ENCODE measurements around the gene CGREF1. TPM values are rescaled to one million over a fixed set of nuclear protein-coding genes. Genes with fewer than 3 reads are reported as not detected.

CGREF1 gene
- polyA plus RNA-seq, 4 donors = 4.4 to 10.5 (median 5.8) TPM

DNA sequence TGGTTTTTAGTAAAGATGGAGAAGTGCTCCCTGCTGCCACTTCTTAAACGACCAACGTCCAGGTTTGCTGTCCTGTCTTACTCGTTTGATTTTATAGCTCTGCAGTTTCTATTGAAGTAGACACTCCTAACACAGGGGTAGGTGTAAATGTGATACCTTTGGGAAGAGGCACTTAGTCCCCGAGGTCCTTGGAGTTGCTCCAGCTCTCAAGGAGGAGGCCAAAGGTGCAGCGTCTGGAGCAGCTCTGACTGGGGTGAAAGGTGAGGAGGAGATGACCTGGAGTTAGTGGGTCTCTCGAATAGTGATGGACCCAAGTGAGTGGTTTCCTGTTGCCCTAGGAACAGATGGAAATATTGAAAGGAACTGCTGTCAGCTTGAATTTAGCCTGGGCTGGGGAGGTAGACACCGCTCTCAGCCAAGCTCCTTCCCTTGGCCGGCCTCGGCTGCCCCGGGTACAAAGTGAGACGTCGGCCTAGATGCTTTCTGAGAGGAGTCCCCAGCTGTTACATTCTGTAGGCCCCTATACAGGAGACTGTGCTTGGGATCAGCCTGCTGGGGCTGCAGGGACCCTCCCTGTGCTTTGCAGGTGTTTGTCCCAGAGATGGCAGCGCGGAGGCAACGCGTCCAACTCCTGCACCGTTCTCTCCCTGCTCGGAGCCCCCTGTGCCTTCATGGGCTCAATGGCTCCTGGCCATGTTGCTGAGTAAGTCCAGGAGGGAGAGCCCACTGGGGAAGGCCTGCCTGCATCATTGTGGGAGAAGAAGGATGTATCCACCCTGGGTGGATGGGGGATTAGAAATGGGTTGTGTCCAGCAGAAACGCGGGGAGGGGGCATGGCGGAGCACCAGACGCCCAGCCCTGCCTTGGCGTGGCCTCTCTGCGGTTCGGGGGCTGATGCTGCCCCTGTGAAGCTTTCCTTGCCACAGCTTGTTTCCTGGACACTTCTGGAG lies 26.9 kb downstream of the CGREF1 start:
- DNase-seq (ENCODE audit: low read depth in 4 of 4, low spot score in 3 of 4) = no peak

DNA sequence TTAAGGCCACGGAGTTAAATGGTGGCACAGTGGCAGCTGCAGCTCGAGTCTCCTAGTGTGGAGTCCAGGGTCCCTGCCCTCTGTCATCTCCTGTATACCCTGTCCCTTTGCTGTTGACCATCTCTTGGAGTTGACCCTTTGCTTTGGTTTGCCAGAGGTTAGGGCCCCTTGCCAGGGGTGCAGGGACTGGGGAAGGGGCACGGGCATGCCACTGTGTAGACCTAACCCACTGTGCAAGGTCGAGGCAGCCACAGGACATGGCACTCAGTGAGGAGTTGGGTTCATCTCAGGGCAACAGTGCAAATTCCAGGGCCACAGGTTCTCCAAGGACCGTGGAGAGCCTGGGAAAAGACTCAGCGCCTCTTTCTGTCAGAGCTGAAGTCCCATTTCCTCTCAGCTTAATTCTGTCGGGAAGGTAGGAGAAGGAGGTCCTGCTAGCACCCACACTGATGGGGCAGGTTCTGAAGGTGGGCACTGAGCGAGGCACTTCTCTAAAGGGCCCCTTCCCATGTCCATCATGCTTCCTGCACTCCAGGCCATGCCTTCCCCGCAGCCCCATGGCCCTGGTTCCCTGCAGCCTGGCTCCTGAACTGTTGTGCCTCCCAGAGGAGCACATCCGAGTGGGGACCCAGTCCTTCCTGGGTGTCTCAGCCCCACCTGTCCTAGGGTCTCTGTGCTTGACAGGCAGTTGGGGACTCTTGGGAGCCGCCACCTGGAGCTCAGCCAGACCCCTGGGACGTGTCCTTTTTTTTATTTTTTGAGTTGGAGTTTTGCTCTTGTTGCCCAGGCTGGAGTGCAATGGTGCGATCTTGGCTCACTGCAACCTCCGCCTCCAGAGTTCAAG lies 29.6 kb downstream of the CGREF1 start:
- no peak for DNase-seq (ENCODE audit: low read depth in 4 of 4, low spot score in 3 of 4)

- DNase-seq (ENCODE audit: low read depth in 4 of 4, low spot score in 3 of 4) = no peak
Measured at GRCh38 chr2:27088634-27089033, 30.3 kb downstream of the CGREF1 start.

DNA sequence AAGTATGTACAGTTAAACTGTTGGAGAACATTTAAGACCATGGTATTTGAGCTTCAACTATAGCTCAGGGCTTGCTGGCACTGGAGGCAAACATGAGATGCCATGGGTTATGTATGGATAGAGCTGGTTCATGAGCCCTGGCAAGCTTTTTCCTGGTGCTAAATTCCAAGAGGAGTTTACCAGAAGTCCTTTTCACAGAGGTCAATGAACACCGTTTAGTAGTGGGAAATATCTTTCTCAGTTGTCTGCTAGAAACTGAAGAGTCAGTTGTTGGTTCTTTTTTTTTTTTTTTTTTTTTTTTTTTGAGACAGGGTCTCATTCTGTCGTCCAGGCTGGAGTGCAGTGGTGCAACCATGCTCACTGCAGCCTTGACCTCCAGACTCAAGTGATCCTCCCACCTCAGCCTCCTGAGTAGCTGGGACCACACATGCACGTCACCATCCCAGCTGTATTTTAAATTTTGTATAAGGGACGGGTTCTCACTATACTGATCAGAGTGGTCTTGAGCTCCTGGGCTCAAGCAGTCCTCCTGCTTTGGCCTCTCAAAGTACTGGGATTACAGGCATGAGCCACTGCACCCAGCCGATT lies 31.0 kb downstream of the CGREF1 start:
- DNase-seq (ENCODE audit: low read depth in 4 of 4, low spot score in 3 of 4) = no peak

- DNase-seq (ENCODE audit: low read depth in 4 of 4, low spot score in 3 of 4) = no peak
Measured at GRCh38 chr2:27086724-27087593, 32.0 kb downstream of the CGREF1 start, which contains the start of gene KHK. Gene KHK (plus strand): TSS chr2:27086772. CDS start chr2:27087260, 488 bp downstream.

GRCh38 chr2:27086090-27086723 lies 32.7 kb downstream of the CGREF1 start:
- peak in 3 of 4 donors; percentile 88 to 90 (median 89) for DNase-seq (ENCODE audit: low read depth in 4 of 4, low spot score in 3 of 4)

DNA sequence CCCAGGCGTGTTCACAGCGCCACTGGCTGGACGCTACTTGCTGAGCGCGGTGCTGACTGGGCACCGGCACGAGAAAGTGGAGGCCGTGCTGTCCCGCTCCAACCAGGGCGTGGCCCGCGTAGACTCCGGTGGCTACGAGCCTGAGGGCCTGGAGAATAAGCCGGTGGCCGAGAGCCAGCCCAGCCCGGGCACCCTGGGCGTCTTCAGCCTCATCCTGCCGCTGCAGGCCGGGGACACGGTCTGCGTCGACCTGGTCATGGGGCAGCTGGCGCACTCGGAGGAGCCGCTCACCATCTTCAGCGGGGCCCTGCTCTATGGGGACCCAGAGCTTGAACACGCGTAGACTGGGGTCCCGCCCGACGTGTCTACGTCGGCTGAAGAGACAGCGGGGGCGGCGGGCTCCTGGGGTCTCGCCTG lies 33.2 kb downstream of the CGREF1 start:
- DNase-seq (ENCODE audit: low read depth in 4 of 4, low spot score in 3 of 4) = no peak

- no peak for DNase-seq (ENCODE audit: low read depth in 4 of 4, low spot score in 3 of 4)
Measured at GRCh38 chr2:27085062-27085672, 33.8 kb downstream of the CGREF1 start.

GRCh38 chr2:27084297-27085061 lies 34.4 kb downstream of the CGREF1 start:
- DNase-seq (ENCODE audit: low read depth in 4 of 4, low spot score in 3 of 4) = no peak

DNA sequence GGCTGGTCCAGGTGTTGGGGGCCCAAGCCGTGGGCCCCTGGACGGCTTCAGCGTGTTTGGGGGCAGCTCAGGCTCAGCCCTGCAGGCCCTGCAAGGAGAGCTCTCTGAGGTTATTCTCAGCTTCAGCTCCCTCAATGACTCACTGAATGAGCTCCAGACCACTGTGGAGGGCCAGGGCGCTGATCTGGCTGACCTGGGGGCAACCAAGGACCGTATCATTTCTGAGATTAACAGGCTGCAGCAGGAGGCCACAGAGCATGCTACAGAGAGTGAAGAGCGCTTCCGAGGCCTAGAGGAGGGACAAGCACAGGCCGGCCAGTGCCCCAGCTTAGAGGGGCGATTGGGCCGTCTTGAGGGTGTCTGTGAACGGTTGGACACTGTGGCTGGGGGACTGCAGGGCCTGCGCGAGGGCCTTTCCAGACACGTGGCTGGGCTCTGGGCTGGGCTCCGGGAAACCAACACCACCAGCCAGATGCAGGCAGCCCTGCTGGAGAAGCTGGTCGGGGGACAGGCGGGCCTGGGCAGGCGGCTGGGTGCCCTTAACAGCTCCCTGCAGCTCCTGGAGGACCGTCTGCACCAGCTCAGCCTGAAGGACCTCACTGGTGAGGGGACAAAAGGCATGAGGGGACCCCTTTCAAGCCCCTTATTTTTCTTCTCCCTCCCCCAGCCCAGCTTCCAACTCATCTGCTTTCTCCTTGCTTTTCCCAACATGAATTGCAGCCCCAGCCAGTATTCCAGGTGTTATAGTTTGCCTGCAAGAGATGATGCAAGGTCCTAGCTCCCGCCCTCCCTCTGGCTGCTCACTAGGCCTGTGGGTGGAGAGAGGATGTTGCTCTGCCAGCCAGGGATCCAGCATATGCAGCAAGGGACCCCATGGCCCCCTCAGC lies 35.3 kb downstream of the CGREF1 start:
- DNase-seq (ENCODE audit: low read depth in 4 of 4, low spot score in 3 of 4) = no peak

DNA sequence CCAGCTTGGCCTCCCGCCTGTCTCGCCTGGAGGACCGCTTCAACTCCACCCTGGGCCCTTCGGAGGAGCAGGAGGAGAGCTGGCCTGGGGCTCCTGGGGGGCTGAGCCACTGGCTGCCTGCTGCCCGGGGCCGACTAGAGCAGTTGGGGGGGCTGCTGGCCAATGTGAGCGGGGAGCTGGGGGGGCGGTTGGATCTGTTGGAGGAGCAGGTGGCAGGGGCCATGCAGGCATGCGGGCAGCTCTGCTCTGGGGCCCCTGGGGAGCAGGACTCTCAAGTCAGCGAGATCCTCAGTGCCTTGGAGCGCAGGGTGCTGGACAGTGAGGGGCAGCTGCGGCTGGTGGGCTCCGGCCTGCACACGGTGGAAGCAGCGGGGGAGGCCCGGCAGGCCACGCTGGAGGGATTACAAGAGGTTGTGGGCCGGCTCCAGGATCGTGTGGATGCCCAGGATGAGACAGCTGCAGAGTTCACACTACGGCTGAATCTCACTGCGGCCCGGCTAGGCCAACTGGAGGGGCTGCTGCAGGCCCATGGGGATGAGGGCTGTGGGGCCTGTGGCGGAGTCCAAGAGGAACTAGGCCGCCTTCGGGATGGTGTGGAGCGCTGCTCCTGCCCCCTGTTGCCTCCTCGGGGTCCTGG lies 36.0 kb downstream of the CGREF1 start:
- DNase-seq (ENCODE audit: low read depth in 4 of 4, low spot score in 3 of 4) = no peak

DNA sequence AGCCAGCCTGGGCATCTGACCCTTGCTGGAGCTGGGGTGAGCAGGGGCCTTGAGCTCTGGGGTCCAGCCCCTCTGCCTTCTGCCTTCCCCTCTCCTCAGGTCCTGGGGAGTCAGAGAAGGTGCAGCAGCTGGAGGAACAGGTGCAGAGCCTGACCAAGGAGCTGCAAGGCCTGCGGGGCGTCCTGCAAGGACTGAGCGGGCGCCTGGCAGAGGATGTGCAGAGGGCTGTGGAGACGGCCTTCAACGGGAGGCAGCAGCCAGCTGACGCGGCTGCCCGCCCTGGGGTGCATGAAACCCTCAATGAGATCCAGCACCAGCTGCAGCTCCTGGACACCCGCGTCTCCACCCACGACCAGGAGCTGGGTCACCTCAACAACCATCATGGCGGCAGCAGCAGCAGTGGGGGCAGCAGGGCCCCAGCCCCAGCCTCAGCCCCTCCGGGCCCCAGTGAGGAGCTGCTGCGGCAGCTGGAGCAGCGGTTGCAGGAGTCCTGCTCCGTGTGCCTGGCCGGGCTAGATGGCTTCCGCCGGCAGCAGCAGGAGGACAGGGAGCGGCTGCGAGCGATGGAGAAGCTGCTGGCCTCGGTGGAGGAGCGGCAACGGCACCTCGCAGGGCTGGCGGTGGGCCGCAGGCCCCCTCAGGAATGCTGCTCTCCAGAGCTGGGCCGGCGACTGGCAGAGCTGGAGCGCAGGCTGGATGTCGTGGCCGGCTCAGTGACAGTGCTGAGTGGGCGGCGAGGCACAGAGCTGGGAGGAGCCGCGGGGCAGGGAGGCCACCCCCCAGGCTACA lies 36.8 kb downstream of the CGREF1 start:
- DNase-seq (ENCODE audit: low read depth in 4 of 4, low spot score in 3 of 4) = no peak

DNA sequence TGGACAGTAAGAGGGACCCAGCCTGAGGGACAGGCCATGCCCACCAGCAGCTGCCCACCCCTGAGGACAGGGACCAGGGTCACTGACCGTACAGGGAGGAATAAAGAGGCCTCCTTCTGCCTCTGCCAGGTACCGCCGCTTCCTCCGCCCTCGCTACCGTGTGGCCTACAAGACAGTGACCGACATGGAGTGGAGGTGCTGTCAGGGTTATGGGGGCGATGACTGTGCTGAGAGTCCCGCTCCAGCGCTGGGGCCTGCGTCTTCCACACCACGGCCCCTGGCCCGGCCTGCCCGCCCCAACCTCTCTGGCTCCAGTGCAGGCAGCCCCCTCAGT lies 38.4 kb downstream of the CGREF1 start:
- no peak for DNase-seq (ENCODE audit: low read depth in 4 of 4, low spot score in 3 of 4)

DNA sequence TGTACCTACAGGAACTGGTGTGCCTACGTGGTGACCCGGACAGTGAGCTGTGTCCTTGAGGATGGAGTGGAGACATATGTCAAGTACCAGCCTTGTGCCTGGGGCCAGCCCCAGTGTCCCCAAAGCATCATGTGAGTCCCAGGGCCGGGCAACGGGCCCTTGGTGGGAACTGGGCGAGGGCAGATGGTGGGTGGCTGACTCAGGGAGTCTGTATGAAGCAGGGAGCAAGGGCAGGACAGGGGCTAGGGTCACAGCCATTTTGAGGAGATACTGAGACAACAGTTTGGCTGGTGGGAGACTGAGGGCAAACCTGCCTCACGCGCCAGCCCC lies 38.8 kb downstream of the CGREF1 start:
- DNase-seq (ENCODE audit: low read depth in 4 of 4, low spot score in 3 of 4) = no peak

GRCh38 chr2:27079233-27080139 lies 39.4 kb downstream of the CGREF1 start:
- DNase-seq (ENCODE audit: low read depth in 4 of 4, low spot score in 3 of 4) = no peak
